Testis (tissue), 3 donors: ENCODE data around the gene POF1B. TPM values are rescaled to one million over a fixed set of nuclear protein-coding genes. Genes with fewer than 3 reads are reported as not detected.

Experiments used
- DNase-seq: peaks from one replicate; pipeline ENCODE4 v3.0.0-alpha.2; 2019
- H3K27ac ChIP-seq, 2 donors: fragments of 200-600 bp; sonication (generic); one replicate each; pipeline ENCODE4 v1.5.1; 2019
- H3K27me3 ChIP-seq: fragments of 200-600 bp; sonication (generic); one replicate; pipeline ENCODE4 v1.5.1; 2019
- H3K36me3 ChIP-seq: fragments of 200-600 bp; sonication (generic); one replicate; pipeline ENCODE4 v1.5.1; 2017; ENCODE audit warnings: low read depth; ENCODE audit errors: missing control alignments
- H3K4me1 ChIP-seq: fragments of 200-600 bp; sonication (generic); one replicate; pipeline ENCODE4 v1.5.1; 2019
- H3K4me3 ChIP-seq, 2 donors: fragments of 200-600 bp; sonication (generic); one replicate each; pipeline ENCODE4 v1.5.1; 2017 to 2019
- H3K9me3 ChIP-seq: fragments of 200-600 bp; sonication (generic); one replicate; pipeline ENCODE4 v1.5.1; 2017
- POLR2A ChIP-seq: fragments of 450-650 bp; IDR thresholded peaks from one replicate; pipeline ENCODE4 v1.6.1; 2017; ENCODE audit warnings: antibody characterized with exemption, mild to moderate bottlenecking, moderate library complexity
- WGBS, 2 donors: methylation state at CpG; one replicate each; pipeline ENCODE4 v1.1.5; 2018; 5-methylcytosine and 5-hydroxymethylcytosine counted together
- intact Hi-C: fragments of 100-400 bp; cut with DNase I; formaldehyde crosslinking; loops from one replicate; pipeline ENCODE4 v1.15.1; 2023; ENCODE audit warnings: low total_unique reads
- polyA plus RNA-seq: library from polyadenylated mRNA; stranded (reverse); fragments of 350-450 nt; fragmentation: Illumina TruSeq; extraction: RNeasy Lipid Tissue Mini Kit (QIAGEN cat#74804); gene quantifications from one replicate; pipeline ENCODE4 v1.2.3, GENCODE V29; 2014; ENCODE audit warnings: low read depth, low replicate concordance; ENCODE audit not compliant: insufficient read depth
- total RNA-seq, 2 donors: library from RNA; depleted of rRNA; stranded (reverse); fragments of >200 nt; gene quantifications; one replicate each; pipeline ENCODE4 v1.2.3, GENCODE V29; 2016
- TF ChIP-seq, protein P1 (sequence below), 3 experiments: fragments of 450-650 bp in 2 of 3; fragments of 200-600 bp in 1 of 3; sonication (generic) in 1 of 3; IDR thresholded peaks; one replicate each; pipeline ENCODE4 v1.5.1; 2016 to 2019; ENCODE audit warnings: antibody characterized with exemption in 3 of 3, mild to moderate bottlenecking in 2 of 3, moderate library complexity in 1 of 3

The POF1B gene
- total and polyA plus RNA-seq, 3 donors from 2014 or later = 0.25 to 0.36 (median 0.31) TPM

DNA sequence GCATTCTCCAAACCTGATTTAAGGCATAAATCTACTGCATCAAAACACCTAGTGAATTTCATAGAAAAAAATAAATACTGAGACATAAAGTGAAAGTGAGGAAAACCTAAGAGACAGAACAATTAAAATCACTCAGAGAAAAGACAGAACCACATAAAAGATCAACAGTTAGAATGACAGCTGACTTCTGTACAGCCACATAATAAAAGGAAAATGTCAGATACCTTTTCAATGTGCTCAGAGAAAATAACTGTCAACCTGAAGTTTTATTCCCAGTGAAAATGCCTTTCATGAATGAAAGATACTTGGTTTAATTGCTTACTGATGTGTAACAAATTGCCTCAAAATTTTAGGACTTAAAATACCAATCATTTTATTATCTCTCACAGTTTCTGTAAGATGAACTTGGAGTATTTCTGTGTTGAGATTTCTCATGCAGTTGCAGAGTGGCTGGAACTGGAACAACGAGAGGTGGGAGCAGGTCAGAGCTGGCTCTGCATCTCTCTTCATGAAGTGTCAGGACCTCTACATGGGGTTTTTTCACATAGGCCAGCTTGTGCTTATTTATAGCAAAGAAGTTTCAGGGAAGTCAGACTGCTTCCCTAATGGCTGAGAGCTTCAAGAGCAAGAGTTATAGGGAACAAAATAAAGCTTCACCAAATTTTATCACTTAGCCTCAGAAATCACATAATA is 11.9 kb upstream of the POF1B start:
- intact Hi-C loops = no loop called here
- Histone ChIP-seq H3K4me1 (no peaks in the 10 kb centered on the region), H3K4me3 (no peak overlapping the region), H3K27me3 (no peaks in the 10 kb centered on the region), H3K9me3 (no peaks in the 10 kb centered on the region), H3K36me3 (no peaks in the 10 kb centered on the region), H3K27ac (no peak overlapping the region)
- WGBS, 2 donors = 31 to 57% methylated on average over 1 of the region's 1 CpG
- DNase-seq = no peak
- no peak for TF ChIP-seq POLR2A
- TF ChIP-seq, protein P1, sequence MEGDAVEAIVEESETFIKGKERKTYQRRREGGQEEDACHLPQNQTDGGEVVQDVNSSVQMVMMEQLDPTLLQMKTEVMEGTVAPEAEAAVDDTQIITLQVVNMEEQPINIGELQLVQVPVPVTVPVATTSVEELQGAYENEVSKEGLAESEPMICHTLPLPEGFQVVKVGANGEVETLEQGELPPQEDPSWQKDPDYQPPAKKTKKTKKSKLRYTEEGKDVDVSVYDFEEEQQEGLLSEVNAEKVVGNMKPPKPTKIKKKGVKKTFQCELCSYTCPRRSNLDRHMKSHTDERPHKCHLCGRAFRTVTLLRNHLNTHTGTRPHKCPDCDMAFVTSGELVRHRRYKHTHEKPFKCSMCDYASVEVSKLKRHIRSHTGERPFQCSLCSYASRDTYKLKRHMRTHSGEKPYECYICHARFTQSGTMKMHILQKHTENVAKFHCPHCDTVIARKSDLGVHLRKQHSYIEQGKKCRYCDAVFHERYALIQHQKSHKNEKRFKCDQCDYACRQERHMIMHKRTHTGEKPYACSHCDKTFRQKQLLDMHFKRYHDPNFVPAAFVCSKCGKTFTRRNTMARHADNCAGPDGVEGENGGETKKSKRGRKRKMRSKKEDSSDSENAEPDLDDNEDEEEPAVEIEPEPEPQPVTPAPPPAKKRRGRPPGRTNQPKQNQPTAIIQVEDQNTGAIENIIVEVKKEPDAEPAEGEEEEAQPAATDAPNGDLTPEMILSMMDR (IDR thresholded peaks at IDR 0.05) = no peak

- DNase-seq = no peak
- Histone ChIP-seq H3K9me3 (no peaks in the 10 kb centered on the region), H3K36me3 (no peaks in the 10 kb centered on the region), H3K27ac (no peak overlapping the region), H3K4me1 (no peaks in the 10 kb centered on the region), H3K4me3 (no peak overlapping the region), H3K27me3 (no peaks in the 10 kb centered on the region)
- 85 to 90% methylated on average over 3 of the region's 3 CpGs for WGBS, 2 donors
- intact Hi-C loops = no loop called here
- TF ChIP-seq, protein P1 (IDR thresholded peaks at IDR 0.05) = no peak
- TF ChIP-seq POLR2A = no peak
Measured at GRCh38 chrX:85381602-85382001, 2.1 kb upstream of the POF1B start.

GRCh38 chrX:85378461-85378860 is 1.0 kb downstream of the POF1B start:
- WGBS, 2 donors = 68 to 75% methylated on average over 2 of the region's 2 CpGs
- Histone ChIP-seq H3K27me3 (no peaks in the 10 kb centered on the region), H3K4me3 (no peak overlapping the region), H3K9me3 (no peaks in the 10 kb centered on the region), H3K27ac (no peak overlapping the region), H3K36me3 (no peaks in the 10 kb centered on the region), H3K4me1 (no peaks in the 10 kb centered on the region)
- intact Hi-C loops = no loop called here
- TF ChIP-seq POLR2A = no peak
- TF ChIP-seq, protein P1 (IDR thresholded peaks at IDR 0.05) = no peak
- DNase-seq = no peak

- Histone ChIP-seq H3K27me3 (no peaks in the 10 kb centered on the region), H3K36me3 (no peaks in the 10 kb centered on the region), H3K9me3 (no peaks in the 10 kb centered on the region), H3K4me3 (no peak overlapping the region), H3K27ac (no peak overlapping the region), H3K4me1 (no peaks in the 10 kb centered on the region)
- no peak for TF ChIP-seq POLR2A
- TF ChIP-seq, protein P1 (IDR thresholded peaks at IDR 0.05) = no peak
- DNase-seq = no peak
- WGBS, 2 donors = 34 to 39% methylated on average over 5 of the region's 5 CpGs
- intact Hi-C loops = no loop called here
Measured at GRCh38 chrX:85375333-85375738, 4.1 kb downstream of the POF1B start.
